Measurements from ENCODE around the gene LPAR1. TPM values are rescaled to one million over a fixed set of nuclear protein-coding genes. Genes with fewer than 3 reads are reported as not detected.

The LPAR1 gene
- total and polyA plus RNA-seq, 2 of the 8 experiments (the other 6 are each of a cell fraction or from before 2014, with no cell fraction given) = 3.4 to 5.1 TPM

GRCh38 chr9:110960288-110960687 lies 78.0 kb downstream of the LPAR1 start:
- no peaks in the 10 kb centered on the region for H3K23me2 ChIP-seq (ENCODE audit: low read depth, low read length)
- 87% methylated on average over 2 of the region's 2 CpGs; no CpG with 5 or more reads in 1 of the 2 experiments for WGBS, 2 experiments (ENCODE audit: extremely low coverage in 1 of 2, insufficient coverage in 1 of 2, insufficient read length in 1 of 2, insufficient replicate concordance in 2 of 2, low coverage in 1 of 2, low lambda C conversion rate in 2 of 2, missing lambda C conversion rate in 1 of 2)
- no peak overlapping the region for H3K9ac ChIP-seq (replicated peaks in 1 of 4; ENCODE audit: extremely low read depth in 1 of 4, low read depth in 3 of 4, low read length in 3 of 4)
- H3K23ac ChIP-seq (ENCODE audit: insufficient read length) = no peak overlapping the region
- H2BK5ac ChIP-seq (ENCODE audit: low read depth, low read length) = no peak overlapping the region
- H3K9me3 ChIP-seq (ENCODE audit: insufficient read depth in 2 of 2, low read depth in 1 of 2, low read length in 1 of 2) = no peaks in the 10 kb centered on the region
- no peaks in the 10 kb centered on the region for H3K79me1 ChIP-seq (ENCODE audit: low read depth, low read length)
- H4K8ac ChIP-seq (ENCODE audit: extremely low read depth, insufficient read depth, low read length) = no peak overlapping the region
- no peak overlapping the region for H4K91ac ChIP-seq (replicated peaks; ENCODE audit: insufficient read length, low read length)
- no peaks in the 10 kb centered on the region for H3K36me3 ChIP-seq (ENCODE audit: control insufficient read depth in 2 of 4, insufficient read depth in 4 of 4, low read length in 3 of 4)
- no peak overlapping the region for H2BK120ac ChIP-seq (replicated peaks; ENCODE audit: low read depth, low read length)
- H3K14ac ChIP-seq (ENCODE audit: insufficient read length) = no peak overlapping the region
- no peak overlapping the region for H2AFZ ChIP-seq (ENCODE audit: low read length)
- no peaks in the 10 kb centered on the region for H3K27me3 ChIP-seq (replicated peaks in 1 of 4; ENCODE audit: control insufficient read depth in 3 of 4, extremely low read depth in 1 of 4, insufficient read depth in 3 of 4, low read length in 3 of 4)
- H2BK20ac ChIP-seq (ENCODE audit: low read length) = no peak overlapping the region
- H2BK15ac ChIP-seq (ENCODE audit: low read length) = no peak overlapping the region
- POLR2A ChIA-PET (ENCODE audit: partially characterized antibody) = no interaction called here
- H3K4me3 ChIP-seq (ENCODE audit: extremely low read depth in 1 of 4, insufficient read depth in 2 of 4, low read depth in 3 of 4, low read length in 4 of 4) = no peak overlapping the region
- no peaks in the 10 kb centered on the region for H4K20me1 ChIP-seq (replicated peaks in 1 of 2; ENCODE audit: control insufficient read depth in 1 of 2, insufficient read depth in 2 of 2, low read length in 2 of 2)
- CTCF ChIA-PET (ENCODE audit: partially characterized antibody) = interaction anchor here (0.9 kb wide), 1 partner anchor 76 kb away, joined by 3 read pairs; no protein-coding TSS in a partner anchor
- no peak for DNase-seq (ENCODE audit: low read depth in 1 of 2, low spot score in 2 of 2)
- H2BK12ac ChIP-seq (ENCODE audit: low read depth, low read length) = no peak overlapping the region
- no peak overlapping the region for H3K56ac ChIP-seq (replicated peaks; ENCODE audit: insufficient read length, low read depth, low read length)
- no peak for FAIRE-seq
- no peak overlapping the region for H3K18ac ChIP-seq (ENCODE audit: extremely low read depth, low read length)
- no peak overlapping the region for H2AK5ac ChIP-seq (ENCODE audit: low read depth, low read length)
- H3K4me2 ChIP-seq (ENCODE audit: insufficient read depth in 1 of 2, low read depth in 2 of 2, low read length in 2 of 2) = no peak overlapping the region
- H4K5ac ChIP-seq (ENCODE audit: insufficient read length, low read depth, low read length) = no peak overlapping the region
- H3K79me2 ChIP-seq (ENCODE audit: control insufficient read depth in 1 of 2, insufficient read depth in 2 of 2, low read length in 2 of 2) = no peaks in the 10 kb centered on the region
- H3K4ac ChIP-seq (replicated peaks; ENCODE audit: insufficient read length, low read depth, low read length) = no peak overlapping the region
- no peaks in the 10 kb centered on the region for H3K4me1 ChIP-seq (replicated peaks in 1 of 4; ENCODE audit: control insufficient read depth in 3 of 4, insufficient read depth in 4 of 4, low read length in 3 of 4)
- no peak overlapping the region for H3K27ac ChIP-seq (ENCODE audit: low read depth, low read length)
- TF ChIP-seq BACH1 (IDR thresholded peaks at IDR 0.05; ENCODE audit: low read length) (no peak), TCF12 (IDR thresholded peaks at IDR 0.05; ENCODE audit: low read depth, low read length) (no peak), POLR2AphosphoS5 (IDR thresholded peaks at IDR 0.05; ENCODE audit: low read depth, low read length) (no peak), HDAC6 (IDR thresholded peaks at IDR 0.05; ENCODE audit: low read depth, low read length) (no peak), TAF7 (optimal IDR thresholded peaks at IDR 0.05; ENCODE audit: borderline replicate concordance, low read depth, low read length) (no peak), E2F6 (IDR thresholded peaks at IDR 0.05) (no peak), EZH2 (IDR thresholded peaks at IDR 0.05; ENCODE audit: low read depth, low read length, severe bottlenecking) (no peak), EGR1 (IDR thresholded peaks at IDR 0.05; ENCODE audit: borderline replicate concordance, low read depth, low read length) (no peak), TBP (IDR thresholded peaks at IDR 0.05; ENCODE audit: low read depth, low read length) (no peak), RAD21 (IDR thresholded peaks at IDR 0.05 in 1 of 2, conservative IDR thresholded peaks at IDR 0.05 in 1 of 2; ENCODE audit: low read depth in 2 of 2, low read length in 2 of 2) (no peak)
